PFSK-1 (cell line): ENCODE measurements around the gene PRRC2B.

ENCODE experiments used
- FOXP2 ChIP-seq: optimal IDR thresholded peaks from 2 replicates; pipeline ENCODE3; 2011; ENCODE audit warnings: borderline replicate concordance, control low read depth, inconsistent platforms; ENCODE audit not compliant: insufficient read depth; ENCODE audit errors: extremely low read length, extremely low read depth
- POLR2AphosphoS5 ChIP-seq: IDR thresholded peaks from 2 replicates; pipeline ENCODE4 v1.6.1; 2012; ENCODE audit warnings: low read depth, mild to moderate bottlenecking, control low read depth, low read length, moderate library complexity
- REST ChIP-seq, 2 experiments: IDR thresholded peaks; 2 replicates each; pipeline versions ENCODE4 v1.6.1 to v1.8.0; 2011 to 2012; ENCODE audit warnings: low read depth in 2 of 2, low read length in 2 of 2, control low read depth in 1 of 2, inconsistent platforms in 1 of 2, mild to moderate bottlenecking in 1 of 2, moderate library complexity in 1 of 2; ENCODE audit not compliant: insufficient read depth in 1 of 2
- SIN3A ChIP-seq: IDR thresholded peaks from 2 replicates; pipeline ENCODE4 v1.6.1; 2012; ENCODE audit warnings: mild to moderate bottlenecking, low read length, moderate library complexity, borderline replicate concordance; ENCODE audit not compliant: insufficient read depth
- TAF1 ChIP-seq: IDR thresholded peaks from 2 replicates; pipeline ENCODE4 v1.6.1; 2012; ENCODE audit warnings: low read length, control low read depth, borderline replicate concordance; ENCODE audit not compliant: insufficient read depth

Gene PRRC2B

GRCh38 chr9:131469356-131469755 is 75.5 kb downstream of the PRRC2B start:
- TF ChIP-seq TAF1 (no peak), POLR2AphosphoS5 (no peak), SIN3A (no peak), FOXP2 (no peak), REST (IDR thresholded peaks at IDR 0.05; ENCODE audit: insufficient read depth in 1 of 2, low read depth in 2 of 2, low read length in 2 of 2) (no peak)

DNA sequence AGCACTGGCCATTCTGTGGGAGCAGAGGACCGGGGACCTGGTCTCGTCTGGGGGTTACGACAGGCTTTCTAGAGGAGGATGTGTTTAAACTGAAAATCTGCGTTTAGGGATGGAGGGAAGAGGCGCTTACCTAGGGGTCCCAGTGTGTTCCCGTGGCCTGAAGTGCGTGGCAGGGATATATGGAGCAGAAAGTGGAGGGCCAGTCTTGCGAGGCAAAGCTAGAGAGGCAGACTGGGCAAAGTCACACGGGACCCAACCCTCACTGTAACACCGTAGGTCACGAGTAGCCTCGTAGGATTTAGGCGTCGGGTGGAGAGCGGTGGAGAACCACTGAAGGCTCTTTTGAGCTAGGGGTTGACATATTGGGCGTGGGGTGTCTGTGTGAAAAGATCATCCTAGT is 76.1 kb downstream of the PRRC2B start:
- TF ChIP-seq SIN3A (no peak), TAF1 (no peak), FOXP2 (no peak), REST (IDR thresholded peaks at IDR 0.05; ENCODE audit: insufficient read depth in 1 of 2, low read depth in 2 of 2, low read length in 2 of 2) (no peak), POLR2AphosphoS5 (no peak)

DNA sequence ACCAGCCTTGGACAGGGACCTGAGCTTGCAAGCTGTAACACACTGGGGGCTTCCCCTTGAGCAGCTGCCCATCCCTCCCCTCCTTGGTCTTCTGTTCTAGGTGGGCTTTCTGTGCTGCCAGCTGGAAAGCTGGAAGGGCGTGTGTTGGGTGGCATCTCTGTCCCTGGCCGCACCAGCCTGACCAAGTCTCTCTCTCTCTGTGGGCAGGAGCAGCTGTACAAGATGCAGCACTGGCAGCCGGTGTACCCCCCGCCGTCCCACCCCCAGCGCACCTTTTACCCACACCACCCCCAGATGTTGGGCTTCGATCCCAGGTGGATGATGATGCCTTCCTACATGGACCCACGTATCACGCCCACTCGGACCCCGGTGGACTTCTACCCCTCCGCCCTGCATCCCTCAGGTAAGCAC is 76.7 kb downstream of the PRRC2B start:
- no peak for TF ChIP-seq TAF1
- TF ChIP-seq POLR2AphosphoS5, result no peak
- no peak for TF ChIP-seq SIN3A
- no peak for TF ChIP-seq REST (IDR thresholded peaks at IDR 0.05; ENCODE audit: insufficient read depth in 1 of 2, low read depth in 2 of 2, low read length in 2 of 2)
- TF ChIP-seq FOXP2, result no peak

DNA sequence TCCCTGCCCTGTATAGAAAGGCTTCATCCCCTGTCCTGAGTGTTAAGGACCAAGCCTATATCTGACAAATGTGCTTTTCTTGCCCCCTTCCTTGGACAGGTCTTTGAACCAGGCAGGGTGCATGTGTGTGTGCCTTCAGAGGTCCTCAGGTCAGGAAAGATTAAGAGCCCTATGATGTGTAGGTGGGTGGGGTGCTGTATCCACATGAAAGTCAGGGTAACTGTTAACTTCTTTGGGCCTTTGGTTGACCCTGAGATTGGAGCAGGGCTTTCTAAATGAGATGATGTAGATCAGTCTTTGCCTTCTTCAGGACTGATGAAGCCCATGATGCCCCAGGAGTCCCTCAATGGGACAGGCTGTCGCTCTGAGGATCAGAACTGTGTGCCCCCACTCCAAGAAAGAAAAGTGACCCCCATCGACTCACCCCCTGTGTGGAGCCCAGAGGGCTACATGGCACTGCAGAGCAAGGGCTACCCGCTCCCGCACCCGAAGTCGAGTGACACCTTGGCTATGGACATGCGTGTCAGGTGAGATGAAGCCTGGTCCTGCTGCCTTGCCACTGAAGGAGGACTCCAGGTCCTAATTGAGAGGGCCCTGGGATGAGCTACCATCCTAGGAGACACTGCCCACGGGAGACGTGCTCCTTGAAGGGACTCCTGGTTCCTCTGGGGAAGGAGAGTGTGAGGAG is 79.5 kb downstream of the PRRC2B start:
- TF ChIP-seq FOXP2 (no peak), SIN3A (no peak), REST (IDR thresholded peaks at IDR 0.05; ENCODE audit: insufficient read depth in 1 of 2, low read depth in 2 of 2, low read length in 2 of 2) (no peak), POLR2AphosphoS5 (no peak), TAF1 (no peak)

- TF ChIP-seq POLR2AphosphoS5 (no peak), REST (IDR thresholded peaks at IDR 0.05; ENCODE audit: insufficient read depth in 1 of 2, low read depth in 2 of 2, low read length in 2 of 2) (no peak), FOXP2 (no peak), SIN3A (no peak), TAF1 (no peak)
Observed at GRCh38 chr9:131473891-131474290, 80.0 kb downstream of the PRRC2B start.
